Loucy (cell line): ENCODE data around the gene FBXO44.

Experiments used
- H2AFZ ChIP-seq: fragments of 200-600 bp; sonication (generic); 2 replicates; pipeline ENCODE4 v1.6.0; 2016; ENCODE audit warnings: antibody characterized with exemption, mild to moderate bottlenecking, low read length, moderate library complexity
- H3F3A ChIP-seq: fragments of 200-600 bp; 2 replicates; pipeline ENCODE4 v1.6.0; 2016; ENCODE audit warnings: antibody characterized with exemption, low read depth, mild to moderate bottlenecking
- H3K27me3 ChIP-seq: fragments of 200-600 bp; sonication (generic); 2 replicates; pipeline ENCODE4 v1.6.1; 2014; ENCODE audit warnings: low read length, mild to moderate bottlenecking; ENCODE audit not compliant: insufficient read depth, poor library complexity, severe bottlenecking
- H3K36me3 ChIP-seq: fragments of 200-600 bp; sonication (generic); 2 replicates; pipeline ENCODE4 v1.6.1; 2016; ENCODE audit warnings: low read length; ENCODE audit not compliant: insufficient read depth
- H3K4me1 ChIP-seq: fragments of 200-600 bp; sonication (generic); 2 replicates; pipeline ENCODE4 v1.5.1; 2014; ENCODE audit warnings: low read length, mild to moderate bottlenecking; ENCODE audit not compliant: insufficient read depth, poor library complexity, severe bottlenecking
- H3K4me2 ChIP-seq: fragments of 200-600 bp; sonication (generic); 2 replicates; pipeline ENCODE4 v1.6.0; 2014; ENCODE audit warnings: antibody characterized with exemption, low read length, low read depth, mild to moderate bottlenecking; ENCODE audit not compliant: poor library complexity, severe bottlenecking
- H3K4me3 ChIP-seq: fragments of 200-600 bp; sonication (generic); 2 replicates; pipeline ENCODE4 v1.5.1; 2014; ENCODE audit warnings: low read length, mild to moderate bottlenecking, mixed read lengths; ENCODE audit not compliant: poor library complexity, severe bottlenecking
- H3K79me2 ChIP-seq: fragments of 200-600 bp; sonication (generic); 2 replicates; pipeline ENCODE4 v1.6.1; 2014; ENCODE audit warnings: low read length; ENCODE audit not compliant: insufficient read depth
- H3K9ac ChIP-seq: fragments of 200-600 bp; sonication (generic); 2 replicates; pipeline ENCODE4 v1.6.0; 2014; ENCODE audit warnings: mild to moderate bottlenecking, low read depth, low read length, moderate library complexity; ENCODE audit not compliant: poor library complexity, severe bottlenecking
- H3K9me2 ChIP-seq: fragments of 200-600 bp; sonication (generic); replicated peaks from 2 replicates; pipeline ENCODE4 v1.6.1; 2016; ENCODE audit warnings: low read depth, low read length, mixed read lengths
- H3K9me3 ChIP-seq: fragments of 200-600 bp; sonication (generic); 2 replicates; pipeline ENCODE4 v1.6.1; 2014; ENCODE audit warnings: mild to moderate bottlenecking, antibody characterized with exemption, low read length, low read depth; ENCODE audit not compliant: insufficient read depth
- H4K20me1 ChIP-seq: fragments of 200-600 bp; sonication (generic); 2 replicates; pipeline ENCODE4 v1.6.0; 2014; ENCODE audit warnings: antibody characterized with exemption, low read length, mild to moderate bottlenecking; ENCODE audit not compliant: insufficient read depth, poor library complexity, severe bottlenecking
- EZH2phosphoT487 ChIP-seq: fragments of 200-600 bp; IDR thresholded peaks from 2 replicates; pipeline ENCODE4 v1.6.1; 2018; ENCODE audit warnings: antibody characterized with exemption, mild to moderate bottlenecking, moderate library complexity, borderline replicate concordance
- TF ChIP-seq, protein P1 (sequence below): fragments of 200-600 bp; sonication (generic); conservative IDR thresholded peaks from 2 replicates; pipeline ENCODE4 v1.5.1; 2014; ENCODE audit warnings: mild to moderate bottlenecking, antibody characterized with exemption, low read length

FBXO44 gene

DNA sequence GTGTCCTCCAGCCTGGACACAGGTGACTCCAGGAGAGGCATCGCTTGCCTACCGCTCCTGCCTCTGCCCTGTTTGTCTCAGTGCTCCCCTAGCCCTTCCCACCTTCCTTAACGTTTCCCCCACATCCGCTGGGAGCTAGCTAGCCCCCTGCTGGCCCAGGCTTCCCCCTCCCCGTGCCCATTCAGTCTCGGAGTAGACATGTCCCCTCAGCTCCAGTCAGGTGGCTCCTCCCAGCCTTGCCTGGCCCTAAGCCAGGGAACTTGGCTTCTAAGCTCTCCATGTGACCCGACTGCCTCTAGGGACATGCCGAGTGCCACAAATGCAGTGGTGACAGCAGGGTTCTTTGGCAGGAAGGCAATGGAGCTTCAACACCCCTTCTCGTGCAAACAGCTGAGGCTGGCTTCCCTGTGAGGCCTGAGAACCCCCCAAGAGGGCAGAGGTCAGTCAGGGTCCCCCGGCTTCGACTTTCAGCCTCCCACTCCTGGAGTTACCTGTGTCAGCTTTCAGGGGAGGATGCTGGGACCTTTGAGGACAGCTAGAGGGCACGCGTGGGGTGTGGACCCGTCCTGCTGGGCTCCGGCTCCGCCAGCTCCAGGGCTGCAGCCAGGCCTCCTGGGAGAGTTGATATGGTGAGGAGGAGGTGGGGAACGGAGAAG, 53.1 kb downstream of the FBXO44 start:
- Histone ChIP-seq H3K4me3 (no peak overlapping the region), H3K4me1 (peaks cover 13% of the 10 kb centered on the region), H3K27me3 (no peaks in the 10 kb centered on the region), H3K9me3 (no peaks in the 10 kb centered on the region), H2AFZ (no peak overlapping the region), H3K36me3 (peaks cover 5% of the 10 kb centered on the region; the same call in 1 of the 2 replicates), H3F3A (no peaks in the 10 kb centered on the region), H4K20me1 (no peaks in the 10 kb centered on the region), H3K4me2 (no peak overlapping the region), H3K9ac (no peak overlapping the region), H3K79me2 (peaks cover 4% of the 10 kb centered on the region; the same call in 1 of the 2 replicates), H3K9me2 (no peaks in the 10 kb centered on the region)
- TF ChIP-seq EZH2phosphoT487: no peak
- TF ChIP-seq, protein P1, sequence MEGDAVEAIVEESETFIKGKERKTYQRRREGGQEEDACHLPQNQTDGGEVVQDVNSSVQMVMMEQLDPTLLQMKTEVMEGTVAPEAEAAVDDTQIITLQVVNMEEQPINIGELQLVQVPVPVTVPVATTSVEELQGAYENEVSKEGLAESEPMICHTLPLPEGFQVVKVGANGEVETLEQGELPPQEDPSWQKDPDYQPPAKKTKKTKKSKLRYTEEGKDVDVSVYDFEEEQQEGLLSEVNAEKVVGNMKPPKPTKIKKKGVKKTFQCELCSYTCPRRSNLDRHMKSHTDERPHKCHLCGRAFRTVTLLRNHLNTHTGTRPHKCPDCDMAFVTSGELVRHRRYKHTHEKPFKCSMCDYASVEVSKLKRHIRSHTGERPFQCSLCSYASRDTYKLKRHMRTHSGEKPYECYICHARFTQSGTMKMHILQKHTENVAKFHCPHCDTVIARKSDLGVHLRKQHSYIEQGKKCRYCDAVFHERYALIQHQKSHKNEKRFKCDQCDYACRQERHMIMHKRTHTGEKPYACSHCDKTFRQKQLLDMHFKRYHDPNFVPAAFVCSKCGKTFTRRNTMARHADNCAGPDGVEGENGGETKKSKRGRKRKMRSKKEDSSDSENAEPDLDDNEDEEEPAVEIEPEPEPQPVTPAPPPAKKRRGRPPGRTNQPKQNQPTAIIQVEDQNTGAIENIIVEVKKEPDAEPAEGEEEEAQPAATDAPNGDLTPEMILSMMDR: no peak

DNA sequence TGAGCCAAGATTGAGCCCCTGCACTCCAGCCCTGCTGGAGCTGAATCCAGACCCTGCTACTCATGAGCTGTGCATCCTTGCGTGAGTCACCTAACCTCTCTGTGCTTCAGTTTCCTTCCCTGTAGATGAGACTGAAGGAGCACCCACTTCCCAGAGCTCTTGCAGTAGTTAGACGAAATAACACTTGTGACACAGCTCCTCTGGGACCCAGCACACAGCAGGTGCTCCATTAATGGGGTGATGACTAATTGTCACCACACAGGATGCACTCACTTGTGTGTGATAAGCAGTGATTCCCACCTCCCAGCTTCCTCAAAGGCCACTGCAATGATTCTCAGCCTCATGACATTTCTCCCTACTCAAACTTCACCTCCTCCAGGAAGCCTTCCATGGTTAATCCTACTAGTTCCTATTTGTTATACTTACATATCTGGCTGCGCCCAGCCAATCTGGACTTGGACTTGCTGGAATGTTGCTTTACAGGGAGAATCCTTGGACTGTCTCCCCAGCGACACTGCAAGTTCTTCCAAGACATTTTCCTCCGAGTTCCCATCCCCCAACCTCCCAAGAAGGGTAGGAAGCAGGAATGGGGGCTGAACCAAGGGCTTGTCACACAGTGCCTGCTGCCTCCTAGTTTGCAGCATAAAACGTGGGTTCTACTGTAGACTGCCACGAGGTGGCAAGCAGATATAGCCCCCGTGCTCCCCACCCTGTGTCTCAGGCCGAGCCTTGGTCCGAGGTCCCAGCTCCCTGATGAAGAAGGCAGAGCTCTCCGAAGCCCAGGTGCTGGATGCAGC, 54.1 kb downstream of the FBXO44 start:
- Histone ChIP-seq H2AFZ (no peak overlapping the region), H3K9me3 (no peaks in the 10 kb centered on the region), H3K4me2 (no peak overlapping the region), H3K4me3 (no peak overlapping the region), H3K9ac (no peak overlapping the region), H3K79me2 (peaks cover 4% of the 10 kb centered on the region; the same call in 1 of the 2 replicates), H3K4me1 (peaks cover 7% of the 10 kb centered on the region), H3K36me3 (peaks cover 5% of the 10 kb centered on the region; the same call in 1 of the 2 replicates), H3K27me3 (no peaks in the 10 kb centered on the region), H4K20me1 (no peaks in the 10 kb centered on the region), H3K9me2 (no peaks in the 10 kb centered on the region), H3F3A (no peaks in the 10 kb centered on the region)
- TF ChIP-seq, protein P1: no peak
- TF ChIP-seq EZH2phosphoT487: no peak

DNA sequence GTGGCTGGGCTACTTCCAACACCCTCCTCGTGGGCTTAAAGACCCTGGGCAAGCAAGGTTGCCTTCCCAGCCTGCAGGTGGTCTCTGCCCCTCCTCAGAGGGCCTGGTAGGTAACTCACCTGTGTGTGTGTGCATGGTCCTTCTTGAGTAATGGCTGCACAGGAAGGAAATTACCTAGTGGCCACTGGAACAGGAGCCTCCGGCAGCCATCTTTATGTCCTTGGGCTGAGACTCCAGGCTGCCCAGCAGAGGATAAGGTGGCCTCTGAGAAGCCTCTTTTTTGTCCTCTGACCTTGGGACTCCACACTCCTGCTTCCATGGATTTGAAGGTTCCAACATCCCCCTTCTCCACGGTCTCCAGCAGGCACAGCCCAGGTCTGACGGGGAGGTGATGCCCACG, 56.8 kb downstream of the FBXO44 start:
- no peaks in the 10 kb centered on the region for H3F3A ChIP-seq
- no peaks in the 10 kb centered on the region for H3K27me3 ChIP-seq
- no peak overlapping the region for H2AFZ ChIP-seq
- H3K9ac ChIP-seq: no peak overlapping the region
- TF ChIP-seq, protein P1: no peak
- TF ChIP-seq EZH2phosphoT487: no peak
- H3K9me2 ChIP-seq: no peaks in the 10 kb centered on the region
- H4K20me1 ChIP-seq: no peaks in the 10 kb centered on the region
- no peaks in the 10 kb centered on the region for H3K79me2 ChIP-seq
- H3K9me3 ChIP-seq: no peaks in the 10 kb centered on the region
- no peaks in the 10 kb centered on the region for H3K4me1 ChIP-seq
- no peak overlapping the region for H3K4me2 ChIP-seq
- H3K4me3 ChIP-seq: no peak overlapping the region
- peaks cover 5% of the 10 kb centered on the region; the same call in 1 of the 2 replicates for H3K36me3 ChIP-seq
